A549 treated with AZD9567 at 1 μM for 4 hours (cell line): ENCODE measurements around the gene LEFTY2. TPM values are rescaled to one million over a fixed set of nuclear protein-coding genes. Genes with fewer than 3 reads are reported as not detected.

ENCODE experiments used
- total RNA-seq: library from RNA; stranded (reverse); fragments of 200-300 nt; extraction: Qiagen RNA extraction; gene quantifications from 5 replicates; pipeline ENCODE4 v1.2.3, GENCODE V29; 2022; ENCODE audit not compliant: insufficient read depth

LEFTY2 gene
- total RNA-seq: 0.13 to 0.25 TPM (median 0.15 TPM) in 3 of 5 replicates, not detected in the others

DNA sequence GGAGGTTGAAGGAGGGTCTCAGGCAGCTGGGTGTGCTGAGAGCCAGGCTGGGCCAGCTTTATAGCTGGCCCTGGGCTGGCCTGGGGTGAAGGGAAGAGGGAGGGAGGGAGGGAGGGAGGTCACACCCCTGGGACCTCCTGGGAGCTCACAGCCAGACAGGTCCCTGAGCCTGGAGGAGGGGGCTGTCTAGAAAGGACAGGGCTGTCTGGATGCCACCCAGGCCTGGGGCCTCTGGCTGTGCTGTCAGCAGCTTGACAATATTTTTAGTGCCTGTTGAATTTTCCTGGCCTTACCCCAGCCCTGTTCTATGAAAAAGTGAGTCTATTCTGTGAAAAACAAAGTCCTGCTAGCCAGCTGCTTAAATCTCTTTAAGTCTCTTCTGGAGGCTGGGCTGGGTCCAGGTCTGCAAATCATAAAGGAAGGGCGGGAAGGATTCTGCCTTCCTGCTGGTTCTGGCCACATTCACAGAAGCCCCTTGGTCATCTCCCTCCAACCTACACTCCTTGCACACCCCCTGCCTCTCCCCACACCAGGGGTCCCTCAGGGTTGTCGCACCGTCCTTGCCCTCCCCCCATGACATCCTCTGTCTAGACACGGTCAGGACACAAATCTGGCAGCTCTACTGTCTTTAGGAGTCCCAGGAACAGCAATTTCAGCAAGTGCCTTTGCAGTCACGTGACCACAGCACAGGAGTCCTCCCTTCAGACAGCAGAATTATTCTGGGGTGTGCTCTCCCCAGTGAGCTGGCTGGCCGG, at the start of gene LEFTY2:
TSS of gene LEFTY2 (minus strand) at position 34 of the 755 bp plus-strand sequence. CDS start 80 bp downstream, outside the sequence.

DNA sequence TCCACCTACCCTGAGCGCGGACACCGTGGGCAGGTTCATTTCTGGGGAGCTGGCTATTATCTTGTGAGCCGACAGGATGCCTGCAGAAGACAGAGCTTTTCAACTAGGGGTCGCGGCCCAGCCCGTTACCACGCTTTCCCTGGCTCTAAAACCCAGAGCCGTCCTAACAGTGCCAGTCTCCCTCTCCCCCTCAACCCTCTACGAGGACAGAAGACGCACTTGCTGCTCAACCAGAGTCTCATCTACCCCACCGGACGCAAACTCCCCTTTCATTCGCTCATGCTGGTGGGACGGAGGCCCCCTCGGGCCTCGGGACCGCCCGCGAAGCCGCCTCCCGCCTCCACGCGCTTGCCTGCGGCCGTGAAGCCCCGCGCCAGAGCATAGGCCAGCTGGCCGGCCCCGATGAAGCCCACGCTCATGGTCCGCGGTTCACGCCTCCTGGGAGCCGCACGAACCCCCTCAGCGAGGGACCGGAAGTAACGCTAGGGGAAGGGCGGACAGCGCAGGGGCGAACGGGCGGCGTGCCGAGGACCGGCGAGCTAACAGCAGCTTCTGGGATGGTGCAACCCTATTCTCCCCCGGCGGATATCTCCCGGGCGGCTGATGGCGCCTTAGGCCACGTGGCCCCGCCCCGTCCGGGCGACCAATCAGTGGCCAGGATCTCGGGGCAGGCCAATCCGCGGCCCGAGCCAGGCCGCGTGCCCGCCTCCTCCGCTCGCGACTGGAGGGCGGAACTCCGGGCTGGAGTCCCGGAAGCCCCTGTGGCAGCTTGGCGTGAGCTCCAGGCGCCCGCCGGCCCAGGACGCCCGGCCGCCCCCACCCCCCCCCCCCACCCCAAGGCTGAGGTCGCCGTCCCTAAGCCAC, 17.1 kb downstream of the LEFTY2 start, which contains the start of gene PYCR2:
TSS of gene PYCR2 (minus strand) at position 559 of the 864 bp plus-strand sequence. CDS start at position 419, 140 bp downstream.

GRCh38 chr1:225888898-225889601, 52.0 kb downstream of the LEFTY2 start, which contains the start of gene LEFTY1:
LEFTY1 (minus strand) TSS chr1:225889146; CDS start chr1:225889066, 80 bp downstream.

Other genes starting within 250 kb of the LEFTY2 start
- gene SRP9, start 163.4 kb downstream of the LEFTY2 start, total RNA-seq: 234 to 517 TPM (median 255 TPM) in 5 replicates
- gene EPHX1, start 131.1 kb downstream of the LEFTY2 start, total RNA-seq: 193 to 297 TPM (median 215 TPM) in 5 replicates
- gene TMEM63A, start 58.8 kb downstream of the LEFTY2 start, total RNA-seq: 5.2 to 6.5 TPM (median 5.3 TPM) in 5 replicates
- gene LEFTY1, start 52.1 kb downstream of the LEFTY2 start, total RNA-seq: 0.55 to 1.2 TPM (median 0.95 TPM) in 4 of 5 replicates, not detected in the other
- 53.6 to 63.4 TPM (median 57.8 TPM) in 5 replicates for gene PYCR2, start 17.0 kb downstream of the LEFTY2 start, total RNA-seq
- 6.8 to 10.6 TPM (median 7.6 TPM) in 5 replicates for gene SDE2, start 58.1 kb upstream of the LEFTY2 start, total RNA-seq
- 407 to 479 TPM (median 458 TPM) in 5 replicates for gene H3-3A, start 121.5 kb upstream of the LEFTY2 start, total RNA-seq
- gene ACBD3, start 245.5 kb upstream of the LEFTY2 start, total RNA-seq: 20.4 to 35.3 TPM (median 27.2 TPM) in 5 replicates